ENCODE measurements around the gene HOXB5.

DNA sequence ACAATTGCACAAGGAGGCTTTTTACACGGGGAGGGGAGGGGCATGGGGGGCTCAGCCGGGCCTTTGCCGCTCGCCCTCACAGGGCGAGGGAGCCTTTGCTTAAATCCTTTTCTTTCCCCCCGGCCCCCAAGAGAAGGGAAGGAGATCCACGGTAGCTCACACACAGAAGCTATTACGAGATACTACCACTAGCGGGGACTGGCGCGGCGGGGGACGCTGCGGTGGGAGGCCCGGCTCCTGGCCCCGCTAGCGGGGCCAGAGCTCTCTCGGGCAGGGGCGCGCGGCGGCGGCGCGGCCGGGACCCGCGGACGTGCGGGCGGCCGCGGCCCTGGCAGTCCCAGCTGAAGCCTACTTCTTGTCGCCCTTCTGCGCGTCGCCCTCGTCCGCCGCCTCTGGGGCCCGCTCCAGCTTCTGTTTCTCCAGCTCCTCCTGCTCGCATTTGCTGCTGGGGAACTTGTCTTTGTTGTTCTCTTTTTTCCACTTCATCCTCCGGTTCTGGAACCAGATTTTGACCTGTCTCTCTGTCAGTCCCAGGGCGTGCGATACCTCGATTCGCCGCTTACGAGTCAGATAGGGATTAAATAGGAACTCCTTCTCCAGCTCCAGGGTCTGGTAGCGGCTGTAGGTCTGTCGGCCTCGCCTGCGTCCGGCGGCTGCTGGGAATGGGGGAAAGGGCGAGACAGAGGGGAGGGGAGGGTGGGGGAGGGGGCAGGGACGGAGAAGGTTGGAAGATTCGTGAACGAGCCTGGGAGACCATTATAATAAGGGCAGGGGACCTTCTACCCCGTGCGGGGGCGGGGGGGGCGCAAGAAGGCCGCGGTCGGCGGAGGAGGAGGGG, 19.5 kb upstream of the HOXB5 start:
- TF ChIP-seq EZH2 (IDR thresholded peaks at IDR 0.05; ENCODE audit: insufficient read depth, low read length), result peak; percentile 71
- TF ChIP-seq, protein P1, sequence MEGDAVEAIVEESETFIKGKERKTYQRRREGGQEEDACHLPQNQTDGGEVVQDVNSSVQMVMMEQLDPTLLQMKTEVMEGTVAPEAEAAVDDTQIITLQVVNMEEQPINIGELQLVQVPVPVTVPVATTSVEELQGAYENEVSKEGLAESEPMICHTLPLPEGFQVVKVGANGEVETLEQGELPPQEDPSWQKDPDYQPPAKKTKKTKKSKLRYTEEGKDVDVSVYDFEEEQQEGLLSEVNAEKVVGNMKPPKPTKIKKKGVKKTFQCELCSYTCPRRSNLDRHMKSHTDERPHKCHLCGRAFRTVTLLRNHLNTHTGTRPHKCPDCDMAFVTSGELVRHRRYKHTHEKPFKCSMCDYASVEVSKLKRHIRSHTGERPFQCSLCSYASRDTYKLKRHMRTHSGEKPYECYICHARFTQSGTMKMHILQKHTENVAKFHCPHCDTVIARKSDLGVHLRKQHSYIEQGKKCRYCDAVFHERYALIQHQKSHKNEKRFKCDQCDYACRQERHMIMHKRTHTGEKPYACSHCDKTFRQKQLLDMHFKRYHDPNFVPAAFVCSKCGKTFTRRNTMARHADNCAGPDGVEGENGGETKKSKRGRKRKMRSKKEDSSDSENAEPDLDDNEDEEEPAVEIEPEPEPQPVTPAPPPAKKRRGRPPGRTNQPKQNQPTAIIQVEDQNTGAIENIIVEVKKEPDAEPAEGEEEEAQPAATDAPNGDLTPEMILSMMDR (IDR thresholded peaks at IDR 0.05; ENCODE audit: insufficient read depth, low read depth, low read length), result no peak
